ENCODE data around the gene MBTPS1.
A peak's percentile ranks its signal among the peaks of the same experiment; 100 is the strongest.

Gene MBTPS1

DNA sequence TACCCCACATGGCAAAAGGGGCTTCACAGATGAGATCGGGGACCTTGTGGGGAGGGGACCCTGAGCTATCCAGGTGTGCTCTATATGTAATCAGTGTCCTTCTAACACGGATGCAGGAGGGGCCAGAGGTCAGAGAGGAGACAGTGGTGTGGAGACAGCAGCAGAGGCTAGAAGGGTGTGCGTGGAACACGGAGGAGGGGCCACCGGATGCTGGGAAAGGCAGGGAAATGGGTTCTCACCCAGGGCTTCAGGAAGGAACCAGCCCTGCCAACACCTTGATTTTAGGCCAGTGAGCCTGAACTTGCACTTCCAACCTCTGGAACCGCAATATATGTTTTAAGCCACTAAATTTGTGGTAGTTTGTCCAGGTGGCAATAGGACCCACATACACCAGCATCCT, 69.5 kb downstream of the MBTPS1 start:
- H3K27ac ChIP-seq, result no peak overlapping the region
- no peak for TF ChIP-seq ZFX (IDR thresholded peaks at IDR 0.05; ENCODE audit: borderline replicate concordance)
- TF ChIP-seq, protein P1, sequence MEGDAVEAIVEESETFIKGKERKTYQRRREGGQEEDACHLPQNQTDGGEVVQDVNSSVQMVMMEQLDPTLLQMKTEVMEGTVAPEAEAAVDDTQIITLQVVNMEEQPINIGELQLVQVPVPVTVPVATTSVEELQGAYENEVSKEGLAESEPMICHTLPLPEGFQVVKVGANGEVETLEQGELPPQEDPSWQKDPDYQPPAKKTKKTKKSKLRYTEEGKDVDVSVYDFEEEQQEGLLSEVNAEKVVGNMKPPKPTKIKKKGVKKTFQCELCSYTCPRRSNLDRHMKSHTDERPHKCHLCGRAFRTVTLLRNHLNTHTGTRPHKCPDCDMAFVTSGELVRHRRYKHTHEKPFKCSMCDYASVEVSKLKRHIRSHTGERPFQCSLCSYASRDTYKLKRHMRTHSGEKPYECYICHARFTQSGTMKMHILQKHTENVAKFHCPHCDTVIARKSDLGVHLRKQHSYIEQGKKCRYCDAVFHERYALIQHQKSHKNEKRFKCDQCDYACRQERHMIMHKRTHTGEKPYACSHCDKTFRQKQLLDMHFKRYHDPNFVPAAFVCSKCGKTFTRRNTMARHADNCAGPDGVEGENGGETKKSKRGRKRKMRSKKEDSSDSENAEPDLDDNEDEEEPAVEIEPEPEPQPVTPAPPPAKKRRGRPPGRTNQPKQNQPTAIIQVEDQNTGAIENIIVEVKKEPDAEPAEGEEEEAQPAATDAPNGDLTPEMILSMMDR (IDR thresholded peaks at IDR 0.05), result no peak

DNA sequence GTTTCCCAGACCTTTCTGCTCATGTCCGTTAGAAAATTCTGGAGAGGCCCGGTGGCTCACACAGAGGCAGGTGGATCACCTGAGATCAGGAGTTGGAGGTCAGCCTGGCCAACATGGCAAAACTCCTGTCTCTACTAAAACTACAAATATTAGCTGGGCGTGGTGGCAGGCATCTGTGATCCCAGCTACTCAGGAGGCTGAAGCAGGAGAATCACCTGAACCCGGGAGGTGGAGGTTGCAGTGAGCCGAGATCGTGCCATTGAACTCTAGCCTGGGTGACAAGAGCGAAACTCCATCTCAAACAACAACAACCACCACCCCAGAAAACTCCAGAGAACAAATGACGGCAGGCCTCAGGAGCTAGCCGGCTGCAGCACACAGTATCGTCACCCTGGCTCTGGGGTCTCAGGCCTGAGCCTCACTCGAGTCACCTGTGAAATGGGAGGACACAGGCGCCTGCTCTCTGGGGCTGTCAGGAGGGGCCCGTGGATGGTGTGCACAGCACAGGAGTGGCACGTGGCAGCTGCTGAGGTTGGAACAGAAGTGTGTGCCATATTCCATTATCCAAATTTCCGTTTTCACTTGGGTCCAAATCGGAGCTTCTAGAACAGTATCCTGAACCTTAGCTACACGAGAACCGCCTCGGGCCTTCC, 70.8 kb downstream of the MBTPS1 start:
- H3K27ac ChIP-seq, result no peak overlapping the region
- TF ChIP-seq ZFX (IDR thresholded peaks at IDR 0.05; ENCODE audit: borderline replicate concordance), result no peak
- TF ChIP-seq, protein P1 (IDR thresholded peaks at IDR 0.05), result no peak

- no peak for TF ChIP-seq ZFX (IDR thresholded peaks at IDR 0.05; ENCODE audit: borderline replicate concordance)
- TF ChIP-seq, protein P1 (IDR thresholded peaks at IDR 0.05), result no peak
- H3K27ac ChIP-seq, result no peak overlapping the region
Observed at GRCh38 chr16:84045001-84045817, 71.5 kb downstream of the MBTPS1 start.

GRCh38 chr16:84044118-84044488, 72.6 kb downstream of the MBTPS1 start:
- H3K27ac ChIP-seq, result no peak overlapping the region
- TF ChIP-seq, protein P1 (IDR thresholded peaks at IDR 0.05), result peak; percentile 47
- TF ChIP-seq ZFX (IDR thresholded peaks at IDR 0.05; ENCODE audit: borderline replicate concordance), result no peak

- no peak overlapping the region for H3K27ac ChIP-seq
- TF ChIP-seq, protein P1 (IDR thresholded peaks at IDR 0.05), result no peak
- no peak for TF ChIP-seq ZFX (IDR thresholded peaks at IDR 0.05; ENCODE audit: borderline replicate concordance)
Observed at GRCh38 chr16:84043486-84044117, 73.1 kb downstream of the MBTPS1 start.

GRCh38 chr16:84042879-84043485, 73.8 kb downstream of the MBTPS1 start:
- H3K27ac ChIP-seq, result no peak overlapping the region
- TF ChIP-seq, protein P1 (IDR thresholded peaks at IDR 0.05), result no peak
- no peak for TF ChIP-seq ZFX (IDR thresholded peaks at IDR 0.05; ENCODE audit: borderline replicate concordance)

All from 22Rv1 (cell line).